Right ventricle myocardium inferior (tissue), 1 donor: ENCODE measurements around the gene PSME2. TPM values are rescaled to one million over a fixed set of nuclear protein-coding genes. Genes with fewer than 3 reads are reported as not detected.
A peak's percentile ranks its signal among the peaks of the same experiment; 100 is the strongest.

Experiments used
- ATAC-seq: fragments of 200-7000 bp; cut with Tn5 transposase; one replicate; pipeline ENCODE4 v1.9.1; 2020; ENCODE audit warnings: mild to moderate bottlenecking, moderate library complexity
- DNase-seq: peaks from one replicate; pipeline ENCODE4 v3.0.0; 2021; ENCODE audit errors: missing footprints
- intact Hi-C: fragments of 100-400 bp; cut with DNase I; formaldehyde crosslinking; loops from one replicate; pipeline ENCODE4 v1.11.0; 2022
- total RNA-seq: library from RNA; stranded (reverse); fragmentation: NEBNext Ultra II Directional; extraction: Animal tissue kit (Norgen Biotek cat#: 25700); gene quantifications from one replicate; pipeline ENCODE4 v1.2.1, GENCODE V29; 2021
- donor health status: DM: no; HTN: yes; CAD: no; lungs with severe emphysema.

The PSME2 gene
- total RNA-seq, 1 donor from 2014 or later, result 109 TPM

DNA sequence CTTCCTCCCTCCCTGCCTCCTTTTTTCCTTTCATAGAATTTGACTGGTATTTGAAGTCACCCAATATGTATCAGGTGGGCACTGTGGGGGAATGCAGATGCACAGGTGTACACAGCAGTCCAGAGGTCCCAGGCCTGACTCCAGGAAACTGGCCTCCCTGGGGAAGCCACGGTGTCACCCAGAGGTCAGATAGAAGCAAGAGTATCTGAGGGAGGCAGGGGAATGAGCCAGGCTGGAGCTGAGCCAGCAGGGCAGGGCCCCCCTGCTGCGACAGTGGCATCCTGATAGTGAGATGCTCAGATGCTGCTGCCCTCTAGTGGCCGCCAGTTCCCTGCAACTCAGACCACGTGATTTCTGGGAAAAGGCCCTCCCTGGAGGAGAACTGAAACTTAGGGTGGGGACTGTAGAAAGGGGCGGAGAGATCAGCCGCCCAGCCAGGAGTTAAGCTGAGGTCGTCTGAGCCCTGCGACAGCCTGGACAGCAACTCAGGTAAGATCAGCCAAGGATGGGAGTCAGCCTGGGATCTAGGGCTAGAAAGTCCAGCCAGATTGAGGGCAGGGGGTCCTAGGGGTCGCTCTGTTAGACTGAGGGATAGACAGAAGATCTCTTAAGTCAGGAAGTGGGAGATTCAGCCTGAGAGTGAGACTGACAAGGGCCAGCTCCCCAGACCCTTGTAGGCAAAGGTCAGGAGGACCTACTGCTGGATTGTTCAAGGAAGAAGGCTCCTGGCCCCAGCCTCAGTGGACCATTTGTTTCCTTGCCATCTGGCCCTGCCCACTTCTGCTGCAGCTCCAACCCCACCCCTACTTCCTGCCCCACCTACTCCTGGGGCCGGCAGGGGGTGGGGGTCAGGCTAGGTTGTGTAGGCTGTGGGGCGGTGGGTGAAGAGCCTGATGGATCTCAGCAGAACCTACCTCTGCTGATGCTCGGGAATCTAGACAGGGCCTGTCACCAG lies 14.7 kb upstream of the PSME2 start, which contains the start of gene IRF9:
TSS of gene IRF9 (plus strand) at position 416 of the 955 bp plus-strand sequence. CDS start 880 bp downstream, outside the sequence.
- DNase-seq (peak; percentile 96), ATAC-seq (peak; percentile 94)
- intact Hi-C loops, result loop anchor here (1.0 kb wide), 1 partner anchor 47 kb away; the partner anchor contains the start of genes DCAF11 and NRL

DNA sequence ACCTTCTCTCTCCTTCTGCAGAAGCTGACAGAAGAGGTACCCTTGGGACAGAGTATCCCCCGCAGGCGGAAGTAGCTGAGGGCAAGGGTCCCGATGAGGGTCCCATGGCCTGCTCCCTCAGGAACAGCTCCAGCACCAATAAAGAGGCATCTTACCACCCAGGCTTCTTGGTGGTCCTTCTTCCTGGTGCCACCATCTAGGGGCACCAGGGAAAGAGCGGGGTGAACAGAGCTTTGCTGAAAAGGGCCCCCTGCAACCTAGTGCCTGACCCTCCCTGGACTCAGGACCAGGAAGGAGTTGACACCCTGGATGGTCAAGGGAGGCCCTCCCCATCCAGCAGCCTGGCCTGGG lies 14.1 kb upstream of the PSME2 start:
- ATAC-seq (peak; percentile 7), DNase-seq (no peak)
- intact Hi-C loops, result no loop called here

DNA sequence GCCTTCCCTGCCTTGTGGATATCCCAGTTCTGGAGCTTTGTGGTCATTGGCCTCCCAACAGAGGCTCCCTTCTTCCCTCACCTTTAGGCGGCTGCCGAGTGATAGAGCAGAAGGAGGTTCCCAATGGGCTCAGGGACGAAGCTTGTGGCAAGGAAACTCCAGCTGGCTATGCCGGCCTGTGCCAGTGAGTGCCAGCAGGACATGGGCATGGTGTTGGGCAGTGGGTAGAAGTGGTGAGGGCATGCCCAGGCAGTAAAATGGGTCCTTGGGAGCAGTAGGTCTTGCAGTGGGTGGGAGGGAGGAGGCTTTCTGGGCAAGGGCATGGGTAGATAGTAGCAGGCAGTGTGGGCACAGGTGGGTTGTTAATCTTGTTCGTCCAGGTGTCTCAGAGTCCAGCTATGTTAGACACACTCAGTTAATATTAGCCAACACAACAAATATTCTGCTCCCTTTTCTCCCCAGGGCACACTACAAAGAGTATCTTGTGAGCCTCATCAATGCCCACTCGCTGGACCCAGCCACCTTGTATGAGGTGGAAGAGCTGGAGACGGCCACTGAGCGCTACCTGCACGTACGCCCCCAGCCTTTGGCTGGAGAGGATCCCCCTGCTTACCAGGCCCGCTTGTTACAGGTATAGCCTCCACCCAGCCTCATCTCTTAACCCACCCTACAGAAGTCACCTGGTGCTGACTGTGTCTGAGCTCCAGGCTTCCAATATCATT lies 13.5 kb upstream of the PSME2 start:
- DNase-seq, result no peak
- ATAC-seq, result no peak
- intact Hi-C loops, result no loop called here

GRCh38 chr14:24157331-24157730 lies 10.9 kb upstream of the PSME2 start:
- no peak for DNase-seq
- ATAC-seq, result no peak
- intact Hi-C loops, result no loop called here

DNA sequence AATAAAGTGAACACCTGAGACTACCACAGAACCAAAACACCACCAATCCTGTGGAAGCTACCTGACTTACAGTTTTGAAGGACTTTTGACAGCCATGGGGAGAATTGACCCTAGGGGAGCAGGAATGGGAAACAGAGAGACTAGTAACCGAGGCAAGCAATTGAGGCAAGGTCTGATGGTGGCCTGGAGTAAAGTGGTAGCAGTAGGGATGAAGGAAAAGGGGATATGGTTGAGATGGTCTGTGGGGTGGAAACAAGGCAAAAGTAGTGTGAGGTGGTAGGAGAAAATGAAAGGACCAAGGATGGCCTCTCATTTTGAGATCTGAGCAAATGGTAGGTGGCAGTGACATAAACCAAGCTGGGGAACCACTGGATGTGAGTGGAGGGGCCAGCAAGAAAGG lies 10.4 kb upstream of the PSME2 start:
- DNase-seq (no peak), ATAC-seq (no peak)
- intact Hi-C loops, result no loop called here

DNA sequence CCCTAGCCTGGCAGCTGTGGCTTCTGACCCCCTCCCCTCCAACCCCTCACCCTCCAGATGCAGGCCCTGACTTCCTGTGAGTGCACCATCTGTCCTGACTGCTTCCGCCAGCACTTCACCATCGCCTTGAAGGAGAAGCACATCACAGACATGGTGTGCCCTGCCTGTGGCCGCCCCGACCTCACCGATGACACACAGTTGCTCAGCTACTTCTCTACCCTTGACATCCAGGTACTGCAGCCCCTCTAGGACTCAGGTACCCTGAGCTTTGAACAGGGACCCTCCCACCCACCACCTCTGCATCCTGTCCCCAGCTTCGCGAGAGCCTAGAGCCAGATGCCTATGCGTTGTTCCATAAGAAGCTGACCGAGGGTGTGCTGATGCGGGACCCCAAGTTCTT lies 8.7 kb upstream of the PSME2 start:
- no peak for DNase-seq
- no peak for ATAC-seq
- intact Hi-C loops, result no loop called here

- intact Hi-C loops, result no loop called here
- no peak for DNase-seq
Measured at GRCh38 chr14:24151404-24152080, 5.1 kb upstream of the PSME2 start.

DNA sequence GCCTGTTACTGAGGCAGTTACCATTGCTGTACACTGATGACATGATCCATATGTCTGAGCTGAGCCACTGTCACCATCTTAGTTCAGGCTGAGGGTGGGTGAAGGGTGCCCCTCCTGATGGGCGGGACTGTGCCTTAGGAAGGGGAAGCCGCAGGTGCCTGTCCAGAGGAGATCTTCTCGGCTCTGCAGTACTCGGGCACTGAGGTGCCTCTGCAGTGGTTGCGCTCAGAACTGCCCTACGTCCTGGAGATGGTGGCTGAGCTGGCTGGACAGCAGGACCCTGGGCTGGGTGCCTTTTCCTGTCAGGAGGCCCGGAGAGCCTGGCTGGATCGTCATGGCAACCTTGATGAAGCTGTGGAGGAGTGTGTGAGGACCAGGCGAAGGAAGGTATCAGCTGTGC lies 4.6 kb upstream of the PSME2 start:
- no peak for ATAC-seq
- DNase-seq, result no peak
- intact Hi-C loops, result no loop called here

More at GRCh38 chr14:24151404-24152080, 5.1 kb upstream of the PSME2 start:
- ATAC-seq, result no peak

GRCh38 chr14:24150567-24150966 lies 4.2 kb upstream of the PSME2 start:
- ATAC-seq (no peak), DNase-seq (no peak)
- intact Hi-C loops, result no loop called here

- no peak for ATAC-seq
- intact Hi-C loops, result no loop called here
Measured at GRCh38 chr14:24150061-24150460, 3.7 kb upstream of the PSME2 start.

GRCh38 chr14:24149302-24149969 lies 3.0 kb upstream of the PSME2 start:
- DNase-seq, result no peak
- intact Hi-C loops, result loop anchor here (5.0 to 10.0 kb wide), 2 partner anchors 38 to 285 kb away; partner anchors contain the start of gene IPO4
- ATAC-seq, result no peak

More at GRCh38 chr14:24150061-24150460, 3.7 kb upstream of the PSME2 start:
- no peak for DNase-seq

GRCh38 chr14:24147761-24148428 lies 1.5 kb upstream of the PSME2 start:
- DNase-seq, result no peak
- ATAC-seq, result no peak
- intact Hi-C loops, result loop anchor here (1.0 to 10.0 kb wide), 3 partner anchors 34 to 287 kb away; partner anchors contain the start of genes DCAF11, IPO4 and NRL

DNA sequence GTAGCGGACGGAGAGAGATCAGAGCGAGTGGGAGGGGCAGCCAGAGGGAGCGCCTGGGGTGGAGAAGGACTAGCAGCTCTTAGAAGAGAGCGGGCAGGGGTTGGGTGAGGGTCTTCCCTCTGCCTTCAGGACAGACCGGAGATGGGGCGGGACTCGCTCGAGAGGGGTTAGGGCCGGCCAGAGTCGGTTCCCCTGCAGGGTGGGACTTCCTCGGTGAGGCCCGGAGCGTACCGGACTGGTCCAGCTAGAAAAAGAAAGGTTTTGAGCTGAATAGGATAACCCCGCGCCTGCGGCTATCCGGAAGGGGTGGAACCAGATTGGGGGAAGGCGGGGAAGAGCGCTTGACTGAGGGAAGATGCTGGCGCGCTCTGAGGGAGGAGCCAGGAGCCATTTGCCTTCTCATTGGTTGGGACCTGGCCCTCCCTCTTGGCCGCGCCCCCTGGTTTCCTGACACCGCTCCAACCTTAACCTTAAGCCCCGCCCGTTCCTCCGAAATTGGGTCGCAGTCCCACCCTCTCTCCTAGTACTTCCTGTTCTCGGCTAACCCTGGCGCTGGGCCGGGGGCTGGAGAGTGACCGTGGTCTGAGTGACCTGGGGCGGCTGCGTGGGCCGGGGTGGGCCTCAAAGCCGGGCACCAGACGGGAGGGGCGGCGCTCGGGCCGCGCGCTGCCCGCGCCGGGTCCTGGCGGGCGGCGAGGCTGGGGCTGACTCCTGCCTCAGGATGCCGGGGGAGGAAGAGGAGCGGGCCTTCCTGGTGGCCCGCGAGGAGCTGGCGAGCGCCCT lies 759 bp upstream of the PSME2 start, which contains the start of gene RNF31:
TSS of gene RNF31 (plus strand) at position 521 of the 783 bp plus-strand sequence. CDS start at position 722, 201 bp downstream.
- ATAC-seq (peak; percentile 95), DNase-seq (peak; percentile 98)
- intact Hi-C loops, result loop anchor here (1.0 to 10.0 kb wide), 3 partner anchors 33 to 288 kb away; partner anchors contain the start of genes DCAF11, IPO4 and NRL

- ATAC-seq, result no peak
- DNase-seq, result no peak
- intact Hi-C loops, result loop anchor here (5.0 to 10.0 kb wide), 2 partner anchors 41 to 289 kb away; partner anchors contain the start of gene IPO4
Measured at GRCh38 chr14:24145690-24146452, 539 bp downstream of the PSME2 start.

DNA sequence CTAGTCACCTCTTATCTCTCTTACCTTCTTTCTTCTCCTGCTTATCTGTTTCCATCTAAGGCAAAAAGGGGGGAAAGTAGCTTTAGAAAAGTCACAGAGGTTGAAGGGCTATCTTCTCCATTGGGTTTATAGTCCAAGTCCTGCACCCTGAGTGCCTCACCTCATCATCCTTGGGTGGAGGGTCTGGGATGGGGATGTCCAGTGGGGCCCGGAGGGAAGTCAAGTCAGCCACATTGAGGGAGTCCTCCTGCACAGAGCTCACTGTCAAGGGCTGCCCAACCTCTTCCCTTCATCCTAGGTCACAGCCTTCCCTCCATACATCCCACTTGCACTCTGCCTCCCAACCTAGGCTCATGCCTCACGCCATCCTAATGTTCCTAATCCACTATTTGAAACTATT lies 1.2 kb downstream of the PSME2 start:
- intact Hi-C loops, result loop anchor here (5.0 to 10.0 kb wide), 2 partner anchors 42 to 290 kb away; partner anchors contain the start of gene IPO4
- DNase-seq (no peak), ATAC-seq (no peak)

GRCh38 chr14:24144451-24144850 lies 2.0 kb downstream of the PSME2 start:
- no peak for ATAC-seq

More at GRCh38 chr14:24144451-24144850, 2.0 kb downstream of the PSME2 start:
- no peak for DNase-seq
- intact Hi-C loops, result loop anchor here (10.0 kb wide), 1 partner anchor 290 kb away; no protein-coding TSS in a partner anchor
